ENCODE results near the gene KIAA1328.
"Not testable (repeated sequence)": the region's sequence is repeated elsewhere in the genome, so short reads cannot be mapped to it uniquely, and the experiment has no call there.

KIAA1328 gene

GRCh38 chr18:36888778-36889177 lies 59.9 kb downstream of the KIAA1328 start:
- no peak for DNase-seq

- DNase-seq, result no peak
These were observed 60.4 kb downstream of the KIAA1328 start for GRCh38 chr18:36889321-36889720.

- no peak for DNase-seq
These were observed 60.8 kb downstream of the KIAA1328 start for GRCh38 chr18:36889742-36890141.

- DNase-seq, result no peak
These were observed 61.7 kb downstream of the KIAA1328 start for GRCh38 chr18:36890598-36890997.

GRCh38 chr18:36893227-36893626 lies 64.3 kb downstream of the KIAA1328 start:
- no peak for DNase-seq

- no peak for DNase-seq
These were observed 66.7 kb downstream of the KIAA1328 start for GRCh38 chr18:36895606-36896005.

- DNase-seq, result no peak
These were observed 68.3 kb downstream of the KIAA1328 start for GRCh38 chr18:36897253-36897652.

GRCh38 chr18:36899289-36899688 lies 70.4 kb downstream of the KIAA1328 start:
- no peak for DNase-seq

- no peak for DNase-seq
These were observed 71.5 kb downstream of the KIAA1328 start for GRCh38 chr18:36900466-36900865.

- DNase-seq, result no peak
These were observed 72.4 kb downstream of the KIAA1328 start for GRCh38 chr18:36901277-36901701.

GRCh38 chr18:36903215-36903928 lies 74.4 kb downstream of the KIAA1328 start:
- no peak for DNase-seq

- DNase-seq, result no peak
These were observed 76.6 kb downstream of the KIAA1328 start for GRCh38 chr18:36905571-36905970.

- not testable (repeated sequence) for DNase-seq
These were observed 80.4 kb downstream of the KIAA1328 start for GRCh38 chr18:36909282-36909681.

GRCh38 chr18:36912887-36913286 lies 84.0 kb downstream of the KIAA1328 start:
- DNase-seq, result no peak

- DNase-seq, result no peak
These were observed 89.0 kb downstream of the KIAA1328 start for GRCh38 chr18:36917907-36918306.

- no peak for DNase-seq
These were observed 100.7 kb downstream of the KIAA1328 start for GRCh38 chr18:36929601-36930000.

- no peak for DNase-seq
These were observed 102.2 kb downstream of the KIAA1328 start for GRCh38 chr18:36931106-36931505.

- no peak for DNase-seq
These were observed 104.6 kb downstream of the KIAA1328 start for GRCh38 chr18:36933552-36933951.

GRCh38 chr18:36934884-36935283 lies 106.0 kb downstream of the KIAA1328 start:
- DNase-seq, result no peak

- DNase-seq, result no peak
These were observed 113.3 kb downstream of the KIAA1328 start for GRCh38 chr18:36942264-36942663.

GRCh38 chr18:36947820-36948348 lies 119.0 kb downstream of the KIAA1328 start:
- DNase-seq, result no peak

GRCh38 chr18:36950282-36950681 lies 121.4 kb downstream of the KIAA1328 start:
- DNase-seq, result no peak

GRCh38 chr18:36950960-36951359 lies 122.0 kb downstream of the KIAA1328 start:
- DNase-seq, result no peak

- DNase-seq, result no peak
These were observed 124.1 kb downstream of the KIAA1328 start for GRCh38 chr18:36953047-36953446.

- no peak for DNase-seq
These were observed 131.1 kb downstream of the KIAA1328 start for GRCh38 chr18:36960038-36960437.

Data from NCI-H510A (cell line).